ENCODE results near the gene METTL24.

The METTL24 gene

GRCh38 chr6:110207652-110208051 is 150.5 kb downstream of the METTL24 start:
- DNase-seq (ENCODE audit: low read depth): no peak
- no peak overlapping the region for H3K4me3 ChIP-seq (ENCODE audit: low read length)
- TF ChIP-seq CTCF (conservative IDR thresholded peaks at IDR 0.05; ENCODE audit: low read depth, low read length): no peak

GRCh38 chr6:110201151-110201884 is 156.8 kb downstream of the METTL24 start:
- no peak for DNase-seq (ENCODE audit: low read depth)
- no peak for TF ChIP-seq CTCF (conservative IDR thresholded peaks at IDR 0.05; ENCODE audit: low read depth, low read length)
- H3K4me3 ChIP-seq (ENCODE audit: low read length): no peak overlapping the region

- no peak for DNase-seq (ENCODE audit: low read depth)
- H3K4me3 ChIP-seq (ENCODE audit: low read length): no peak overlapping the region
- TF ChIP-seq CTCF (conservative IDR thresholded peaks at IDR 0.05; ENCODE audit: low read depth, low read length): no peak
Measured at GRCh38 chr6:110198561-110198960, 159.6 kb downstream of the METTL24 start.

GRCh38 chr6:110196874-110197273 is 161.3 kb downstream of the METTL24 start:
- no peak overlapping the region for H3K4me3 ChIP-seq (ENCODE audit: low read length)
- TF ChIP-seq CTCF (conservative IDR thresholded peaks at IDR 0.05; ENCODE audit: low read depth, low read length): no peak
- DNase-seq (ENCODE audit: low read depth): no peak

GRCh38 chr6:110195639-110196038 is 162.5 kb downstream of the METTL24 start:
- H3K4me3 ChIP-seq (ENCODE audit: low read length): no peak overlapping the region
- TF ChIP-seq CTCF (conservative IDR thresholded peaks at IDR 0.05; ENCODE audit: low read depth, low read length): no peak
- no peak for DNase-seq (ENCODE audit: low read depth)
